IPS DF 19.7 (cell line): ENCODE measurements around the gene RBM47.
A peak's percentile ranks its signal among the peaks of the same experiment; 100 is the strongest.
"Not testable (repeated sequence)": the region's sequence is repeated elsewhere in the genome, so short reads cannot be mapped to it uniquely, and the experiment has no call there.

Source experiments
- DNase-seq: peaks from one replicate; pipeline ENCODE4 v3.0.0-alpha.2; 2013; ENCODE audit warnings: low read depth, low spot score

RBM47 gene

DNA sequence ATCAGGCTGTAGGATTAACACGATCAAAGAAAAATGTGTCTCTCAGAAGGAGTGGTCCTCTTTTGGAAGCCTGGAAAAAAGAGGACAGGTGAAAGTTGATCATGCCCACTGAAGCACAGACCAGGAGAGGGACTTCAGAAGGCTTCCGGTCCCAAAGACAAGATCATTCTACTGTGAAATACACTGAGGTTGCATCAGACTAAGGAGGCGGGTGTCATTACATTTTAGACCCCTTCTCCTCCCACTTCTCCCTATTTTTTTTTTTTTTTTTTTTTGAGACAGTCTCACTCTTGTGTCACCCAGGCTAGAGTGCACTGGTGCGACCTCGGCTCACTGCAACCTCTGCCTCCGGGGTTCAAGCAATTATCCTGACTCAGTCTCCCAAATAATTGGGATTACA is 67.5 kb downstream of the RBM47 start:
- DNase-seq, result no peak

DNA sequence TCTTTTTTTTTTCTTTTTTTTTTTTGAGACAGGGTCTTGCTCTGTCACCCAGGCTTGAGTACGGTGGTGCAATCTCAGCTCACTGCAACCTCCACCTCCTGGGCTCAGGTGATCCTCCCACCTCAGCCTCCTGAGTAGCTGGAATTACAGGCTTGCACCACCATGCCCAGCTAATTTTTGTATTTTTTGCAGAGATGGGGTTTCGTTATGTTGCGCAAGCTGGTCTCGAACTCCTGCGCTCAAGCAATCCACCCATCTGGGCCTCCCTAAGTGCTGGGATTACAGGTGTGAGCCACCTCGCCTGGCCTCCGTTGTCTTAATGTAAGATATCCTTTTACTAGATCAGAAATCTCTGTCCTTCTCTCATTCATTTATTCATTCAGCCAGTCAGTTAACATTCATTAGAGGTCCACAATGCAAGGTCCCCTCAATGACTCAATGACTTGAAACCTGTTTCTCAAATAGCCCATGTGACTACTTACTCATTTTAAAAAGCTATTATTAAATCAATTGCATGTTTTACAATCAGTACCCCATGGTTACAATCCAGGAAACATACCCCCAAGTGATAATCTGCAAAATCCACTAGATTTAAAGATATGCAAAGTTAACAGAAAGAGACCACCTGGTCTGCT is 68.0 kb downstream of the RBM47 start:
- not testable (repeated sequence) for DNase-seq

DNA sequence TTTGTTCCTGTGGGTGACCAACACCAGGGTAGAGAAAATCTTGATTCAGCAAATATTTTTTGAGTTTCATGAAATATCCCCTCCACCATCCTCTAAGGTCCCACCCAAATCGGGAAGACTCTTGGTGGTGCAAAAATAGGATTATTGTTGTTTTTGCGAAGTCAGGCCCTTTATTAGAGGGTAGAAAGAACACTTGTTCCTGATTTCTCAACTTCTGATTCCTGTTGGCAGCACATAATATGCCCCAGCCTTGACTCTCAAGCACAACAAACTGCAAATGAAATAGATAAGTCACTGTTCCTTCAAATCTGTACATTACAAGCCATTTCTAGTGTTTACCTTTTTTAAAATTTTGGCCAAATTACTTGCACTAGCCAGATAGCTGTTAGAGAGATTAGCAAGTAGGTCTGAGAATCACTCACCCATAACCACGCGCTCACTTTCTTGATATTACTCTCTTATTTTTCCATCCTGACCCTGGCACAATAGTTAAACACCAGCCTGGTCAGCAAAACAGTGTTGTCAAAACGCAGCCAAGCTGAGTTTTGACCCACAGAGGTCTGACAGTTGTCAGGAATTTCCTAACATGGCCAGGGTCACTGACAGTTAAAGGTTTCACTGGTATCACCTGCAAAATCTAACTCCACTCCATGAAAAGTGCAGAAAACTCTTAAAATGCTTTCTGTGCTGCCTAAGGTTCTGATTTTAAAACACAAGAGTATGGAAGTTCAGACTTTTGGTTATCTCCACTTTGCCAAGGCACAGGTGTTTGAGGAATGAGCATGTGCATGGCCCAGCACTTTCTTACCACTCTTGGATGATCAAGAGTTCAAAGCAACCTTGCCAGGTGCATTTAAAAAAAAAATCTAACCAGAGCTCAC is 69.8 kb downstream of the RBM47 start:
- DNase-seq, result no peak

DNA sequence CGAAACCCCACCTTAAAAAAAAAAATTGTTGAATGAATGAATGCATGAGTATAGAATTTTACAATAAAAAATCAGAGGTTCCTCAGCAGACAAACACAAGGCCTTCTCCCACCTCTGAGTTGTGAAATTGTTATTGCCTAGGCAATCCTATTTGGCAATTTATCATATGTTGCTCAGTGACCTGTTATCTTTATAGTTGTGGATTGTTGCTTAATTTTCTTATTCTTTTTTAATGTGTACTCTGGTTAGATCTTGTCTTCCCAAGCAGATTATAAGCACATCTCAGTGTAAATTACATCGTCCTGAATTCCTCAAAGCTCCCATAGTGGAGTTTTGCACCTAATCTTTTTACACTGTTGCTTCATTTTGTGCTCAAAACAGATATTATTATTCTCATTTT is 71.9 kb downstream of the RBM47 start:
- DNase-seq, result no peak

DNA sequence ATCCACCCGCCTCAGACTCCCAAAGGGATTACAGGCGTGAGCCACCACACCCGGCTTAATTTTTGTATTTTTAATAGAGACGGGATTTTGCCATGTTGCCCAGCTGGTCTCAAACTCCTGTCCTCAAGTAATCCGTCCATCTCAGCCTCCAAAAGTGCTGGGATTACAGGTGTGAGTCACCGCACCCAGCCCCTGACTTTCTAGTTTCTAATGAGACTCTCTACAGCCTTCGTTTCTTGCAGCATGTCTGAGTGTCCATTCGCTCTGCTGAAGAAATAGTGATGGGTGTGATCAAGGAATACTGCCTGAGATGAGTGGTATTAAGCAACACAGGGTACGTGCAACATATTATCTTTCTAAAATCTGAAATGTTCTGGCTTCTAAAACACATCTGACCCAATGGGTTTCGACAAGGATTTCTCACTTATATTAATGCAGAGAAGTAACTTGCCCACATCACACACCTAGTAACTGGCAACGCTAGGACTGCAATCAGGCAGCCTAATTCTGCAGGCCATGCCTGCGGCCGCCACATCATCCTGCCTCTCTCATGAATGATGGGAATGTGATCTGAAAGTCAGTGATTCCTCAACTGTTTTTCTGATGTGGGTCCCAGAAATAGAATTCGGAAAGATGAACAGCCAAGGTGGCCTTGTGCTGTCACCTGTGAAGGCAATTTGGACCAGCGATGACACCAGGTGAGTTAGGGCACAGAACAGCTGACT is 74.3 kb downstream of the RBM47 start:
- DNase-seq, result no peak

DNA sequence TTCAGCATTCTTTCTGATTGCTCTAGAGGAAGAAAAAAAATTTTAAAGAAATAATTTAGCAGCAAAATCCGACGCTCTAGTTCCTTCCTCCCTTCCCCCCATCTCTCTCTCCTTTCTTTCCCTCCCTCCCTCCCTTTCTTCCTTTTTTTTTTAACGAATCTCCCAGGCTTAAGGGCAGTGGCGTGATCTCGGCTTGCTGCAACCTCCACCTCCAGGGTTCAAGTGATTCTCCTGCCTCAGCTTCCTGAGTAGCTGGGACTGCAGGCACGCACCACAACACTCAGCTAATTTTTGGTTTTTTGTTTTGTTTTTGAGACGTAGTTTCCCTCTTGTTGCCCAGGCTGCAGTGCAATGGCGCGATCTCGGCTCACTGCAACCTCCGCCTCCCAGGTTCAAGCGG is 75.0 kb downstream of the RBM47 start:
- not testable (repeated sequence) for DNase-seq

DNA sequence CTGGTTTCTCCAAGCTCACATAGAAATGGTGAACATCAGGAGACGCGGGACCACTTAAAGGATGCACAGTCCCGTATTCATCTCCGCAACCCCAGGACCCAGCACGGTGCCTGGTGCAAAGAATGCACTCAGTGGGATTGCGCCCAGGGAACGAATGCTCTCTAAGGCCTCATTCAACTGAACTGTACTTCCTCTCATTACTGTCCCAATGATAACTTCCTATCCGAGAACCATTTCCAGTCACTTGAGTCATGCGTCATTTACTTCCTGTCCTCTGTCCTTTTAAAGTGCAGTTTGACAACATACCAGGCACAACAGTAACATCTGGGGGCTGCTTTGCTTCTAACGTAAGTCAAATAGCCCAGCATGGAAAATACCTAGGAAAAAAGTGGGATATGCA is 75.7 kb downstream of the RBM47 start:
- no peak for DNase-seq

DNA sequence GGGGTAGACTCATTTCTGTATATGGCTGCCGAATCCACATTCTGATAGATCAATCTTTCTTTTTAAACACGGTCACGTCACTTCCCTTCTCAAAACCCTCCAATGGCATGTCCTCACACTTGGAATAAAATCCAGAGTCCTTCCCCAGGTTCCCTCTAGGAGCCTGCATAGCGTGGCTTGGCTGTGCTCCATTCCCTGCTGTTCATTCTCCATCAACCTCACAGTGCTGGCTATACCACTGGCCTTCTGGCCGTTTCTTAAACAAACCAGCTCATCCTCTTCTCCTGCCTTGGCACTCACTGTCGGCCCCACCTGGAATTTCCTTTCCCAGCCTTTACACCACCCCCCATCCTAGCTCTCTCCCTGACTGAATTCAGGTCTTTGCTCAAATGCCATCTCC is 77.1 kb downstream of the RBM47 start:
- DNase-seq, result peak; percentile 40

DNA sequence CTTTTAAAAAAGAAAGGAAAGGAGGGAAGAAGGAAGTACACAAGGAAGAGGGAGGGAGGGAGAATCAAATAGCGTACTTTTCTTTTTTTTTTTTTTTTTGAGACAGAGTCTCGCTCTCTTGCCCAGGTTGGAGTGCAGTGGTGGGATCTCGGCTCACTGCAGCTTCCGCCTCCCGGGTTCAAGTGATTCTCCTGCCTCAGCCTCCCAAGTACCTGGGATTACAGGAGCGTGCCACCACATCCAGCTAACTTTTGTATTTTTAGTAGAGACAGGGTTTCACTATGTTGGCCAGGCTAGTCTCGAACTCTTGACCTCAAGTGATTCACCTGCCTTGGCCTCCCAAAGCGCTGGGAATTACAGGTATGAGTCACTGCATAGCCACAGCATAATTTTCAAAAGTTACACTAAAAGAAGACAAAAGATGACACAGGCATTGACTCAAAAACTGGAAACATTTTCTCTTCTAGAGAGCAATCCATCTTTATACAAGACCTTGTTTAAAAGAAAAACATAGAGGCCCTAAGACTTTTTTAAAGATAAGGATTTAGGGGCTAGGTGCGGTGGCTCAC is 78.0 kb downstream of the RBM47 start:
- DNase-seq, result not testable (repeated sequence)

DNA sequence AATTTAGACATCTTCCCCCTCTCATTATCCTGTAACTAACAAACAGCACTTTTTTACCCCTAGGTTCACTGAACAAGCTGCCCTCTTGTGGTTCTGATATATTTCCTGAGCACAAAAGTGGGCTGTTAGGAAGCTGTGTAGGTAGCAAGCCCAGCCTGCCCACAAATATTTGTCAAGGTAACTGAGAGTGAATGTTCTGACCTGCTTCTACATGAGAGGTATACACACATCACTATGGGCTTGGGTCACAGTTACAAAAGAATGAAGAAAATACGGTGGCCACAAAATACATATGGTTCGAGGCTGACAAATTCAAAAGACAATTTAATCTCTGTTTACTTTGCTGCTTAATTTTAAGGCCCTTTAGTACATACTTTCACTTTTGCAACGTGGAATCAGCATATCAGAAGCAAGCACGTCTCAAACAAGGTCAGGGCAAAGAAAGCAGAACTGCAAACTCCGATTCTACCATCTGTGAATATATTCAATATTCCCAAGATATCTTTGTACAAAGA is 78.7 kb downstream of the RBM47 start:
- no peak for DNase-seq

DNA sequence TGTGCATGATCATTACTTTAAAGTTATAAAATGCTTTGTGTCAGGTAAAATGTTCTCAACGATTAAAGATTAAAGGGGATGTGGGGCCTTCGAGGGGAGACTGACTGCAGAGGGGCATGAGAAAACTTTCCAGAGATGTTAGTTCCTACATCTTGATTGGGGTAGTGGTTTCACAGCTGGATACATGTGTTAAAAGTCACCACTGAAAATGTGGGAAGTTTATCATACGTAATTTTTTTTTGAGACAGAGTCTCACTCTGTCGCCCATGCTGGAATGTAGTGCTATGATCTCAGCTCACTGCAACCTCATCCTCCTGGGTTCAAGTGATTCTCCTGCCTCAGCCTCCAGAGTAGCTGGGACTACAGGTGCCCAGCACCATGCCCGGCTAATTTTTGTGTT is 79.5 kb downstream of the RBM47 start:
- no peak for DNase-seq

DNA sequence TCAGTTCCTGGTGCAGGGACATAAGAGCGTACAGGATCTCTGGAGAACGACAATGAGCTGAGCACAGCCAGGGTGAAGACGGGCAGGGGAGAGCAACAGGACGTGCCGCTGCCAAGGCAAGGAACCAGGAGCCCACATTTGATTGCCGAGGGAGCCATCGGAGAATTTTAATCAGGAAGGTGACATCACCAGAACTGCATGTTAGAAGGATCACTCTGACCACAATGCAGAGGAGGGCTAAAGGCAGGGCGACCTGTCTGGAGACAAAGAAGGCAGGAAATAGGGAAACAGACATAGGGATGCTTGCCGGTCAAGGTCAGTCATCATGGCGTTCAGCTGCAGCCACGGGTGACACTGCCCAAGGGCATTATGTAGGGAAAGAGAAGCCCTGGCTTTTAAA is 81.4 kb downstream of the RBM47 start:
- DNase-seq, result no peak

DNA sequence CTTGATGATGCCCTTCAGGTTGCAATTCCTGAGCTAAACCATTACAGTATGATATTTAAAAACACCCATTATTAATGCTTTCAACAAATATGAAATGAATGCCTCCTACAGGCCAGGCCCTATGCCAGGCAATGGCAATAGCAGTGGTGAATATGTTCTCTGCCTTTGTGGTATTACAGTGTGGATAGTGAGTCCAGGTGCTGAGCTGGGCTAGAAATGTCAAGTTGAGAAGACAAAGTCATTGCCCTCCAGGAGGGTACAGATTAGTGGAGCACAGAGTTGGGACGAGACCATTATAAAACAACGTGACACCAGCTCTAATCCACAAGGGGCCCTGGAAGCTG is 81.9 kb downstream of the RBM47 start:
- no peak for DNase-seq

DNA sequence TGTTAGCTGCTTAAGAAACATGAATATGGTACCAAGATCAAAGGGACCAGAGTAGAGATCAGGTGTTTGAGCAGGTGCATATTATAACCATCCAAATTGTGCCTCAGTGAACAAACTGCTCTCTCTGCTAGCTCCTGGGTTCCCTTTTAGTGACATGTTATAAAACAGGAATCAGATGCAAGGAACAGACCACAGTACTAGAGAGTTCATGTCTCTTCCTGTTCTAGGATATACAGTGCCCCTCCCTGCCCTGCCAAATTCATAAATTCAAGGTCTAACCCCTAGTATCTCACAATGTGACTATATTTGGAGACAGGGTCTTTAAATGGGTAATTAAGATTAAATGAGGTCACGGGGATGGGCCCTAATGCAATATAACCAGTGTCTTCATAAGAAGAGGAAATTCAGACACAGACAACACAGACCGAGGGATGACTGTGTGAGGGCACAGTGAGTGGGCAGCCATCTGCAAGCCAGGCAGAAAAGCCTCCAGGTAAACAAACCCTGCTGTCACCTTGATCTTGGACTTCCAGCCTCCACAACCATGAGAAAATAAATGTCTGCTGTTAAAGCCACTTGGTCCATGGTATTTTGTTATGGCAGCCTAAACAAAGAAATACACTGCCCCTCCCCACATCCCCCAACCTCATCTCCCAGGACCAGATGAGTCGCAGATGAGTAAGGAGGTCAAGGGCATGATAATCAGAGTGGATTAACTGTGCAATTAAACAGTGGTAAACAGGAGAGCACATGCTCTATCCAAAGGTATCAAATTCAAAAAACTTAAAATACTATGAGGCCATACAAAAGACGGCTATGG is 82.5 kb downstream of the RBM47 start:
- DNase-seq, result no peak

DNA sequence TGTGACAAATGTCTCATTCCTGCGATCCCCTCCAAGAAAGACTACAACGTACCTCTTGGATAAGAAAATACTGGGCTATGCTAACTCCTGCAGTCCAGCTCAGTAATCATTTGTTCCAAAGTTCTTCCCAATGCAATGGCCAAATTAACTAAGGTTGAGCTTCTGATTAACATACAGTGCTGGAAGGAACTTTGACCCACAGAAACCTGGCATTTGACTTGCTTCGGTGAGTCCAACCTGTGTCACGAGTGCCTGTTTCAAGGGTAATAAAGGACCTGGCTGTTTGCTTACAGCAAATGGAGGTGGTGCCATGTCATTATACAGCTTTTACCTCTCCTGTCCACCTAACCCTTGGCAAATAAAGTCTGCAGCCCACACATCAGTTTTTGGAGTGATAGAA is 83.2 kb downstream of the RBM47 start:
- no peak for DNase-seq

DNA sequence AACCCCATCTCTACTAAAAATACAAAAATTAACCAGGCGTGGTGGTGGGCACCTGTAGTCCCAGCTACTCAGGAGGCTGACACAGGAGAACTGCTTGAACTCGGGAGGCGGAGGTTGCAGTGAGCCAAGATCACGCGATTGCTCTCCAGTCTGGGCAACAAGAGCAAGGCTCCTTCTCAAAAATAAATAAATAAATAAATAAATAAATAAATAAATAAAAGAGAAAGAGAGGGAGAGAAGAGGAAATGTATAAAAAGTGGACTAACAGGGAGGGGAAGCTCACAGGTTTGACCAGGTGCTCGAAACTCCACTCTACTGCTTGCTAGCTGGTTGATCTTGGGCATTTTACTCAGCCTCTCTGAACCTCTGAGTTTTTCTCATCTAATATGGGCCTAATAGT is 84.2 kb downstream of the RBM47 start:
- DNase-seq, result not testable (repeated sequence)

DNA sequence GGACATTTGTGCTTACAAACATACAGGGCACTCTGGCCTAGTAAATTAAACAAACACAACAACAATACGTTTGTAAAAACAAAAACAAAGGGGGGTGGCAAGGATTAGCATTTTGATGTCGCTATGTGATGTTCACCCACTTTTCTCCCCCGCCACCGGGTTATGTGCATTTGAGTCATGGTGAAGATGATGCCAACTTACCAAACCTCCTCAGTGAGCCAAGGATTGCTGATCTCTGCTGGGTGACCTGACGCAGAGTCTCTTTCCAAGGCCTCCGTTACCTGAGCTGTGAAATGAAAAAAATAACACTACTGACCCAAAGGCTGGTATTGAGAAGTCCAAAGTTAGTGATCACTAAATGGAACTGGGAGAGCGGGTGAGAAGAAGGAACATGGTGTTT is 85.4 kb downstream of the RBM47 start:
- DNase-seq, result no peak

DNA sequence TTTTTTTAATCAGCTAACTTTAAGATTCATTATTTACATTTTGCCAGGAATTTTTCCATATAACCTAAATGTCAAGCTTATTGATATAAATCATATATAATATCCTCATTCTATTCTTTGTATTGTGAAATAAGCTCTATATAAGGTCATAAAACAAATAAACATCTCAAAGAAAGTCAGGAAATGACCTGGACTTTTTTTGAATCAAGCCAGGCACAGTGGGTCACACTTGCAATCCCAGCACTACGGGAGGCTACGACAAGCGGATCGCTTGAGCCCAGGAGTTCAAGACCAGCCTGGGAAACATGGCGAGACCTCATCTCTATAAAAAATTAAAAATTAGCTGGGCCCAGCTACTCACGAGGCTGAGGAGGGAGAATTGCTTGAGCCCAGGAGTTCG is 88.9 kb downstream of the RBM47 start:
- DNase-seq, result no peak

DNA sequence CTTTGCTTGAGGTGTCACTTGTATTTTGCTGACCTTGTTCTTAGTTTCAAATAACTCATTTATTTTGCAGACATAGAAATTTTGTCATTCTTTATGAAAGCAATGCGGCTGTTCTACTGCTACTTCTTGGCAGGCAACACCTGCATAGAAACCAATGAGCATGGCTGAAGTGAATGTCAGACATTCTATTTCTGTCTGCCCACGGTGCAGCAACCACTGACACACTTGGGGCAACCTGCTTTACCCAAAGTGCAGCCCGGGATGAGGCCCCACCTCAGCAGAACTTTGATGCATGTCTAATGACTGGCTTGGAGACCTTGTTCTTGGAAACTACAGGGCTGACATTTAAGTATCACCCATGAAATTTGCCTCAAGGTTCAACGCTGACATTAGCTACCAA is 93.6 kb downstream of the RBM47 start:
- DNase-seq, result no peak

DNA sequence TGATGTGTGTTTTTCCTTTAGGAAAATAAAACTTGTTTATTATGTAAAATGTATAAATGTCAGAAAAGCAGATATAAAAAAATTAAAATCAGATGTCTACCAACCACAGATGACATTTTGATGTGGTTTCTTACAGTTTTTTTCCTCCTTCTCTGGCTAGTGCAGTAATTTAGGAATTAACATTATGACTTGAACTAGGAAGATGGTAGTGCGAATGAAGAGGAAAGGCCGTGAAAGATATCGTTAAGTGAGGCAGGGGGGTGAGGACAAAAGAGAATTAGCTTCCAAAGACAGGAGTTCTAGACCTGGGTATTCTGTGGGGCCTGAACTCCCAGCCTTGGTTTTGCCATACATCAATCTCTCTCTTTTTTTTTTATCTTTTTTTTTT is 98.0 kb downstream of the RBM47 start:
- no peak for DNase-seq

DNA sequence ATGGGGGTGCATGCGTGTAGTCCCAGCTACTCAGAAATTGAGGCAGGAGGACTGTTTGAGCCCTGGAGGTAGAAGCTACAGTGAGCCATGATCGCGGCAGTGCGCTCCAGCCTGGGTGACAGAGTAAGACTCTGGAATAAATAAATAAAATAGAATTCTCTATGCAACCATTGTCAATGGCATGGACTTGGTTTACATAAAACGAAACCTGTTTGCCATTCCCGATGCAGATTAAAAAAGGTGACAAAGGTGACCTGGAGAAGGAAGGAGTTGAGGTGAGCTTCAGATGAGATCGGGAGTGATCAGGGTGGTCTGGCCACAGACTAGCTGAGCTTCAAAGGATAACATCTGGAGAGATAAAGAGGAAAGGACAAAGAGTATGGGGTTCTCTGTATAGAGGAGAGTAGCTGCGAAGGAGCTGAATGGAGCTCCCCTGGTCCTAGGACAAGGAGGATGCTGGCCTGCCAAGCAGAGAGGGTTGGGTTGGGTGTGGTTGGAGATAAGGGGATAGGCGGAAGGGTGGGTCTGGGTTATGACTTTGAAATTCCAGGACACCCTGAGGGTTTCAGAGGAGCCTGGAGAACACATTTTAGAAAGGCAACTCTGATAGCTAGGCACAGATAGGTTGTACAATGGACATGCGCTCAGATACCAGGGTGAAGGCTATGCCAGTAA is 98.6 kb downstream of the RBM47 start:
- no peak for DNase-seq
